Tibial nerve (tissue), 4 donors: ENCODE results near the gene BCL6.

Experiments used
- CTCF ChIP-seq, 5 experiments: fragments of 200-600 bp in 3 of 5; fragments of 450-650 bp in 2 of 5; sonication (generic) in 3 of 5; IDR thresholded peaks; one replicate each; pipeline ENCODE4 v1.5.1; 2016 to 2019; ENCODE audit warnings: antibody characterized with exemption in 5 of 5, mild to moderate bottlenecking in 3 of 5, moderate library complexity in 2 of 5
- EP300 ChIP-seq, 2 donors: sonication (generic); formaldehyde crosslinking; IDR thresholded peaks; one replicate each; pipeline ENCODE4 v1.6.1; 2017; ENCODE audit warnings: antibody characterized with exemption in 2 of 2, mild to moderate bottlenecking in 1 of 2
- POLR2A ChIP-seq, 2 donors: fragments of 450-650 bp; IDR thresholded peaks; one replicate each; pipeline ENCODE4 v1.6.1; 2017; ENCODE audit warnings: antibody characterized with exemption in 2 of 2, mild to moderate bottlenecking in 2 of 2, moderate library complexity in 2 of 2

- TF ChIP-seq CTCF (IDR thresholded peaks at IDR 0.05) (no peak), EP300 (IDR thresholded peaks at IDR 0.05) (no peak), POLR2A (IDR thresholded peaks at IDR 0.05) (no peak)
Measured at GRCh38 chr3:187693431-187693830, 51.8 kb downstream of the BCL6 start.
